ENCODE measurements around the gene DPP6. TPM values are rescaled to one million over a fixed set of nuclear protein-coding genes. Genes with fewer than 3 reads are reported as not detected.

DPP6 gene
- total and polyA plus RNA-seq, 11 donors: 0.05 to 2.9 (median 0.11) TPM; not detected in 3

GRCh38 chr7:154256150-154256549 is 204.0 kb downstream of the DPP6 start:
- no peak overlapping the region for H3K27ac ChIP-seq

GRCh38 chr7:154259396-154259795 is 207.2 kb downstream of the DPP6 start:
- no peaks in the 10 kb centered on the region for H3K36me3 ChIP-seq
- ATAC-seq (no peak), DNase-seq (no peak)
- no peaks in the 10 kb centered on the region for H3K4me1 ChIP-seq
- no peak for TF ChIP-seq CTCF (IDR thresholded peaks at IDR 0.05)
- TF ChIP-seq POLR2A (IDR thresholded peaks at IDR 0.05): no peak
- intact Hi-C loops (cut with DNase I): no loop called here
- peaks cover 0 to 4% (median 0%) of the 10 kb centered on the region in 12 donors for H3K9me3 ChIP-seq
- 60 to 73% (median 64%) methylated on average over 3 of the region's 3 CpGs for WGBS, 4 donors
- no peak overlapping the region for H3K27ac ChIP-seq
- H3K4me3 ChIP-seq: no peak overlapping the region
- peaks cover 0 to 5% (median 0%) of the 10 kb centered on the region in 9 donors for H3K27me3 ChIP-seq

More at GRCh38 chr7:154256150-154256549, 204.0 kb downstream of the DPP6 start:
- Histone ChIP-seq H3K27me3 (peaks cover 0 to 5% (median 0%) of the 10 kb centered on the region in 9 donors), H3K4me1 (no peaks in the 10 kb centered on the region), H3K9me3 (peaks cover 0 to 4% (median 0%) of the 10 kb centered on the region in 12 donors), H3K4me3 (no peak overlapping the region), H3K36me3 (no peaks in the 10 kb centered on the region)
- TF ChIP-seq CTCF (IDR thresholded peaks at IDR 0.05): no peak
- no peak for TF ChIP-seq POLR2A (IDR thresholded peaks at IDR 0.05)
- WGBS, 4 donors: 80 to 86% (median 82%) methylated on average over 8 of the region's 8 CpGs
- no peak for DNase-seq
- intact Hi-C loops (cut with DNase I): no loop called here
- ATAC-seq: no peak

- H3K4me1 ChIP-seq: no peaks in the 10 kb centered on the region
- 27 to 42% (median 31%) methylated on average over 8 of the region's 8 CpGs for WGBS, 4 donors
- peaks cover 0 to 3% (median 0%) of the 10 kb centered on the region in 12 donors for H3K9me3 ChIP-seq
- no peaks in the 10 kb centered on the region for H3K27me3 ChIP-seq
- no peak overlapping the region for H3K4me3 ChIP-seq
- no peaks in the 10 kb centered on the region for H3K36me3 ChIP-seq
- intact Hi-C loops (cut with DNase I): no loop called here
- H3K27ac ChIP-seq: no peak overlapping the region
- DNase-seq (no peak), ATAC-seq (no peak)
- TF ChIP-seq POLR2A (IDR thresholded peaks at IDR 0.05) (no peak), CTCF (IDR thresholded peaks at IDR 0.05) (no peak)
Observed at GRCh38 chr7:154287356-154287755, 235.2 kb downstream of the DPP6 start.

- DNase-seq (no peak), ATAC-seq (no peak)
- intact Hi-C loops (cut with DNase I): no loop called here
- no peak for TF ChIP-seq CTCF (IDR thresholded peaks at IDR 0.05)
- no peak for TF ChIP-seq POLR2A (IDR thresholded peaks at IDR 0.05)
- Histone ChIP-seq H3K4me1 (no peaks in the 10 kb centered on the region), H3K27ac (no peak overlapping the region), H3K36me3 (no peaks in the 10 kb centered on the region), H3K9me3 (peaks cover 0 to 4% (median 0%) of the 10 kb centered on the region in 12 donors), H3K27me3 (no peaks in the 10 kb centered on the region), H3K4me3 (no peak overlapping the region)
- 76 to 87% (median 80%) methylated on average over 5 of the region's 5 CpGs for WGBS, 4 donors
Observed at GRCh38 chr7:154289119-154289518, 236.9 kb downstream of the DPP6 start.

All from heart left ventricle (tissue), 16 donors.